IPS DF 4.7 (cell line): ENCODE results near the gene DUSP10.

Experiments
- DNase-seq: peaks from one replicate; pipeline ENCODE4 v3.0.0-alpha.2; 2013; ENCODE audit warnings: low spot score; ENCODE audit errors: extremely low read depth

Gene DUSP10

DNA sequence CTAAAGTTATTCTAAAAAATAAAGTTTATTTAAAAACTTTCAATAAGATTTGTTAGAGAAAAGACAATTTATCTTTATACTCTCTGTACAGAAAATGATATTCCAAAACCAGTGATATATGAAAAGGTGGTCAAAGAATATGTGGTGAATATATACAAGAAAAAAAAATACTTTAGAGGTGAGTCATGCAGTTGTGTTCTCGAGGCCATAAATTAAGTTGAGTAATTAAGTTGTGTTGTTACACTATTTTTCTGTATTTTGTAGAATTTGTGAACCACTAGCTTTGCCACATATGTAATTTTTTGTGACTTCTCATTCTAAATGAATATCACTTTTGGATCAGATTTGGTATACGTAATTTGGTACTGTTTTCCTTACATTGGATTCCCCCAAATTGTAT lies 23.6 kb upstream of the DUSP10 start:
- no peak for DNase-seq

DNA sequence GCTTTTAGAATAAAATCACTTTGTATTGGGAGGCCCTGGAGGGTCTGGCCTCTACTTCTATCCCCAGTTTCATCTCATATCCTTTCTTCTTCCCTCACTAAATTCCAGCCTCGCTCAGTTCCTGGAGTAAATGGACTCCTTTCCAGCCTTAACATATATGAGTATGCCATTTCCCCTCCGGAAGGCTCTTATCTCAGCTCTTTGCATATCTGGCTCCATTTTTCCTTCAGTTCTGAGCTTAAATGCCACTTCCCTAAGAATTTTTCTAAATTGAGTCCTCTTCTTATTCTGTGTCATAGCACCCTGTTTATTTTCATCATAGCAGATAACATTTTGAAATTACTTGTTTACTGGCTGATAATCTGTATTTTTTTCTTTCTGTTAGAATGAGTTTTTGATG lies 20.2 kb upstream of the DUSP10 start:
- no peak for DNase-seq

DNA sequence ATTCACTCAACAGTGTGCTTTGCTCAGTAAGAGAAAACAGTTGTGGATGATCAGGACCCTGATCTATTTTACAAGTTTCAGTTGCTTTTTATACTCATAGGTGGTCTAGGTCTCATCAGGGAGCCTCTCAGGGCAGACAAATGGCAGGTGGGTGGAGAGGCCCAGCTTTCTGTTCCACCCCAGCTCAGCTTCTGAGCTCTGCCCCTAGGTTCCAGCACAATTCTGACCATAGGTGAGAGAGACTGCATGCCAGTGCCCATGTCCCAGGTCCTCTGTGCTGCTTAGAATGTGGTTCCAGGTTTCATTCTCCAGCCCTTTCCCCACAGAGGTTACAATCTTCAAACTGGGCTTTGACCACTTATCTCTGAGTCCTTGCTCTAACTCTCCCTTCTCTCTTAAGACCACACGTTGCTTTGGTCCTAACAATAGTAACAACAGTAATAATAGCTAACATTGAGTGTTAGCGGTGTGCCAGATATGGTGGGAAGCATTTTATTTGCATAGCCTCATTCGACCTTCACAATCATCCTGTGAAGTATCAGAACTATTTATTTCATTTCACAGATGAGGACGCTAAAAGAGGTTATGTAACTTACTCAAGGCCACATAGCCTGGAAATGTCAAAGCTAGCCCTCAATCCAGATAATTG lies 19.6 kb upstream of the DUSP10 start:
- no peak for DNase-seq

DNA sequence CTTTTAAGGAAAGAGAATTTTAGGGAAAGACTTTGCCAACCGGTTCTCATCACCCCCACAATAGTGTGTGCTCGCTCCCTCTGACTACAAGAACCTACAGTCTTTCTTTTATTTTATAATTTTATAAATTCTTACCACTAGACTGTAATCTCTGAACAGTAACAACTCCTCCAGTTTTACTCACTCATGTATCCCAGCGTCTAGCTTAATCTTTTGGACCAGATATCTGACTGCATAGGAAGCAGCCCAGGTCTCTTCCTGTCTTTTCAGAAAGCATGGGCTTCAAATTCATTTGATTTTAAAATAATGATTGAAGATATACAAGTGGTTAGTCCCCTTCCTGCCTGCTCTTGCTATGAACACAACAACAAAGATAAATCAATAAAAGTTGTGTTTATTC lies 19.0 kb upstream of the DUSP10 start:
- DNase-seq = no peak

DNA sequence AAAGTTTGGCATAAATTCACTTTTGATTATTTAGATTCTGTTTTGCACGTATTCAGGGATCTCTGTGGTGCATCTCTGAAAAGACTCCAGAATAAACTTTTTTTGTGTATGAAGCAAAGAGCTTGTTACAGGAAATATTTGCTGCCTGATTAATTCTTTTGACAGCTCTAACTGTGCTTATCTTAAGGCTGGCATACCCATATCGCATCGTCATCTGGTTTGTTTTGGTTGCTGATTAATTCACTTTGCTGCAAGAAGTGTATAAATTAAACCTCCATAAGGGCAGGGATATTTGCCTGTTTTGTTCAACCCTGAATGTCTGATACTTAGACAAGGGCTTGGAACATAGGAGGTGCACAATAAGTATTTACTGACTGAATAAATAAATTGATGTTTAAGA lies 17.5 kb upstream of the DUSP10 start:
- DNase-seq = no peak

DNA sequence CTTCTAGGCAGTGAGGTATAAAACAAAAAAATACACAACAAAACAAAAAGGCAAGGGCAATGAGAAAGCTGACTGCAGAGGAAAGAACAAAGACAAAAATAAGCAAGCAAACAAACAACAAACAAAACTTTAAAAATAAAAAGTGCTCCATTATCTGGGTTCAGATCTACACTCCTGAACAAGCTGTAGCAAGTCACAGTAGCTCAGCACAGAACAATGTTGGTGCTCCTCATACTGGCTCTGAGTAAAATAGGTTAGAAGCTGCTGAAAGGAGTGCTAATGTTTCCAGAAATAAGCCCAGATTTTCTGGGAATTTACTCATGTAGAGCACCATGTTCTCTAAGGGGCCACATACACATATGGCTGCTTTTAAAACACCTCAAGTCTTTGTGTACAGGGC lies 16.6 kb upstream of the DUSP10 start:
- DNase-seq = no peak

DNA sequence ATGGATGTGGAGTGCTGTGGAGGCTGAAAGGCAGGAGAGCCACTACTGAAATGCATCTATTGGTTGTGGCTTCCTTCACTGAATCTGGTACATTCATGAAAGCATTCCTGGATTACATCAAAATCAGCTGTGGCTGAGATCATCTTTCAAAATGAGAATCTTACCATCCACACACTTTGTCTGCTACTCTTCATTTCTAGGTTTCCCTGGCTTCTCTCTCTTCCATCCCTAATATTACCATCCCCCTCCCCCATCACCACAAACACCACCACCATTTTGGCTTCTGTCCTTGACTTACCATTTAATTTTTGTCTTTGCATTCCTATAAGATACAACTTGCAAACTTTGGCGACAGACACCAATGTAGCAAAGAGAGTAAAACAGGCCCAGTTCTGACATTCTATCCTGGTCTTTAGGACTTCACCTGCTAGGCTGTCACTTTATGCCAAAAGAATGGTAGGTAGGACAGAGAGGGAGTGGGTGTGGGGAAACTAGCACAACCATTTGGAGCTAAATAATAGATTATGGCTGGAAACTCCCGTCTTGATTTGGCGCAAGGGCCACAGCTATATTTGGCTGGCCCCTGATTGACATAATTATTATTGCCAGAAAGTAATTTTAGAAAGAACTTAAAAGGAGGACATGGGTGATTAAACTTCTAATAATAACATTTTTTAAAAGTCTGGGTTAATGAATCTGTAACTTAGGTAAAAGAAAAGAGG lies 15.1 kb upstream of the DUSP10 start:
- DNase-seq = no peak

DNA sequence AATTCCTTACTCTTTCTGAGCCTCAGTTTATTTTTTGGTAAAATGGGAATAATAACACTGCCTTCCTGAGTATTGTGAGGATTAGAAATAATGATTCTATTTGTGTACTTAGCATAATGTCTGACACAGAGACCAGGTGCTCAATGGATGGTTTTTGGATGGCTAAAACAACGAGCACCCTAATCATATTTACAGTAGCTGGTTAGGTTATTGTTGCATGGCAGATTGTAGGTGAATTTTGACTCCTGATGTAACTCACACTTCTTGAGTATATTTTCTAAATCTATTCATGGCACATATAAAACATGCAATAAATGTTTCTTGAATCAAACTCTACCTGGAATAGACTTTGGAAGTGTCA lies 11.9 kb upstream of the DUSP10 start:
- DNase-seq = no peak

DNA sequence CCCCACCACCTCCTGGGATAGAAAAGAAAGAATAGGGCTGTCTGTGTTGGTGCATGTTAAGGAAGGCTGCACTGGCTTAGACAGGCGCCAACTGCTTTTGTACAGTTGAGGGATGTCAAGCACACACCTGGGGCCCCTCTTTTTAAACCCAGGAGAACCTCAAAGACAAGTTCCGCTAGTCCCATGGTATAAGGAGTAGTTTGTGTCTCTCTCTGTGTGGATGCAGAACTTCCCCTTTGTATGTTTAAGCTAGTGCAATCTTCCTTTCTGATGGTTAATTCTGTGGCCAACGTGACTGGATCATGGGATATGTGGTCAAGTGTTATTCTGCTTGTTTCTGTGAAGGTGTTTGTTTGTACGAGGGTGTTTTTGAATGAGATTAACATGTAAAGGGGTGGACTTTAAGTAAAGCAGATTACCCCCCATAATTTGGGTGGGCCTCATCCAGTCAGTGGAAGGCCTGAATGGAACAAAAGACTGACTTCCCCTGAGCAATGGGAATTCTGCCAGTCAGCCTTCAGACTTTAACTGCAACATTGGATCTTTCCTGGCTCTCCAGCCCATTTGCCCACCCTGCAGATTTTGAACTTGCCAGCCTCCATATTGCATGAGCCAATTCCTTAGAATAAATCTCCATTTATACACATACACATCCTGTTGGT lies 9.5 kb upstream of the DUSP10 start:
- no peak for DNase-seq

DNA sequence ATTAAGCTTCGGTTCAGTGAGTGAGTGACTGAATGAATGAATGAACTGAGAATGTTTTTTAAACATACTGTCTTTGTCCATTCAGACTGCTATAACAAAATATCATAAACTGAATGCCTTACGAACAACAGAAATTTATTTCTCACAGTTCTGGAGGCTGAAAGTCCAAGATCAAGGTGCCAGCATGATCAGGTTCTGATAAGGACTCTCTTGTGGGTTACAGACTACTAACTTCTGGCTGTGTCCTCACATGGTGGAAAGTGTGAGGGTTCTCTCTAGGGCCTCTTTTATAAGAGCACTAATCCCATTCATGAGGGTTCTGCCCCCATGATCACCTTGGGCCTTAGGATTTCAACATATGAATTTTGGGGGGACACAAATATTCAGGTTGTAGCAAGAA lies 7.1 kb upstream of the DUSP10 start:
- DNase-seq = no peak

DNA sequence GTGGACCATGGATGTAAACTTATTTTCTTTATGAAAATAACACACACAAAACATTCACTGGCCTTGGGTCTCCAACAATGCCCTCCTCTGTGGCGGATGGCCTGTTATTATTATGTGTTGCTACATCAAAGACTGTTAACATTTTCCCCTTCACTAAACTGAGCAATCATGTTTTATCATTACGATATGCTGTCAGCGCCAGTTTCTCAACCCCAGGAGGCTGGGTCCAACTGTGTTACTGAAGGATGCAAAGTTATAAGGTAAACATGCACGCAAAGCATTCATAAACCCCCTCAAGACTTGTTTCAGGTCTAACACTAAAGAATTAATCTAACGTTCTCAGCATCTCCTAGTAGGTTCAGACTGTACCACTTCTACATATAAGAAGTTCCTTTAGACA lies 6.0 kb upstream of the DUSP10 start:
- DNase-seq = no peak

DNA sequence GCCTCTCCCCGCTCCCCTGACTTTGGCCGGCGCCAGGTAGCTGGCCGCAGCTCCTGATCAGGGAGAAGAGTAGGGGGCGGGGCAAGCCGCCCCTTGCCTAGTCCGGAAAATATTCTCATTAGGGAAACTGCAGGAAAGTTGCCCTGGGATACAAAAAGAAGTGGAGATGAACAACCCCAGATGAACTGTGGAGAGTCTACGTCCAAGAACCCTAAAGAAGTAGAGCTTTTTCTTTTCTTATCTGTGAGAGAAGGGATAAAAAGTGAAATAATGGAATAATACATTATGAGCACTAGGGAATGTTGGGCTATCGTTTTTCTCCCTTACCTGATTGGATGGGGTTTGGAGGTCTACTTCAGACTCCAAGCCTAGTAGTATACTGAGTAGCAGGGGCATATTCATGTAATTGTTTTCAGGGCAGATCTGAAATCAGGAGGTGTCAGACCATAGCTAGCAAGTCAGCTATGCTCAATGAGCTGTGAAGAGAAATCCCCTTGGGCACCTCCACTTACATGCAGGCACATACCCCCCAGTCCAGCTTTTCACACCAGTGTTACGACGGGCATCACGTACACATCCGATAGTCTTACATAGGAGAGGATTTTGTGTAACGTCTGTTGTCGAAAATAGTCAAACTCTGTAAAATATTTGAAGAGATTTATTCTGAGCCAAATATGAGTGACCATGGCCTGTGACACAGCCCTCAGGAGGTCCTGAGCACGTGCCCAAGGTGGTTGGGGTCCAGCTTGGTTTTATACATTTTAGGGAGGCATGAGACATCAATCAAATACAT lies 1.7 kb upstream of the DUSP10 start:
- DNase-seq = no peak

DNA sequence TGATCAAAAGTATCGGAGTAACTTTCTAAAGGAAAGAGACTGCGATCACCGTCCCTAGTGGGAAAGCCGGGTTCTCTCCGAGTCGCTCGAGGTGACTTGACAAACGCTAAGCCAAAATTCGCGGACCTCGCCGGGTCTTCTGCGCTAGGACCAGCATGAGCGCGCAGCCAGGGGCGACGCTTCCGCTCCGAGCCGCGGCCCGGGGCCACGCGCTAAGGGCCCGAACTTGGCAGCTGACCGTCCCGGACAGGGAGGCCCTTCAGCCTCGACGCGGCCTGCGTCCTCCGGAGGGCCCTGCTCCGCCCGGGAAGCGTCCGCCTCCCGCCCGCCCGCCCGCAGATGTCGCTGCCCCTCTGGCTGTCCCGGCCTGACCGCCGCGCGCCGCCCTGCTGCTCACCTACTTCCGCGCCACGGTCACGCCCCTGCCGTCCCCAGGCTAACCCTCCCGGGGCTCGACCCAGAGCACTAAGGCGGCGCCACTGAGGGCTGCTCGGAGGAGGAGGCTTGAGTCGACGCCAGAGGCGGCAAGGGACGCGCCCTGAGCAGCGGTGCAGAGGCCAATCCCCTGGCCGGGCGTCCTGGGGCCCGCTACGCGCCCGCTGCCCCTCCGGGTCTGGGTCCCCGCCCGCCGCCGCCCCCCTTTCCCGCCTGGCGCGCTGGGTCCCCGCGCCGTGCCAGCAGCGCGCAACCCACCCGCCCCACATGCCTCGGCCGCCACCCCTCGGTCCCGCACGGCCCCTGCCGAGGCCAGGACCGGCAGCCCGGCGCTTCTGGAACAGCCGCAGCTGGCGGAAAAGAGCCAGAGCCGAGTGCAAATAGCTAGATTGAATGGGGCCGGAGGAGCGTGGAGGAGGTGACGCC lies 896 bp upstream of the DUSP10 start:
- no peak for DNase-seq

DNA sequence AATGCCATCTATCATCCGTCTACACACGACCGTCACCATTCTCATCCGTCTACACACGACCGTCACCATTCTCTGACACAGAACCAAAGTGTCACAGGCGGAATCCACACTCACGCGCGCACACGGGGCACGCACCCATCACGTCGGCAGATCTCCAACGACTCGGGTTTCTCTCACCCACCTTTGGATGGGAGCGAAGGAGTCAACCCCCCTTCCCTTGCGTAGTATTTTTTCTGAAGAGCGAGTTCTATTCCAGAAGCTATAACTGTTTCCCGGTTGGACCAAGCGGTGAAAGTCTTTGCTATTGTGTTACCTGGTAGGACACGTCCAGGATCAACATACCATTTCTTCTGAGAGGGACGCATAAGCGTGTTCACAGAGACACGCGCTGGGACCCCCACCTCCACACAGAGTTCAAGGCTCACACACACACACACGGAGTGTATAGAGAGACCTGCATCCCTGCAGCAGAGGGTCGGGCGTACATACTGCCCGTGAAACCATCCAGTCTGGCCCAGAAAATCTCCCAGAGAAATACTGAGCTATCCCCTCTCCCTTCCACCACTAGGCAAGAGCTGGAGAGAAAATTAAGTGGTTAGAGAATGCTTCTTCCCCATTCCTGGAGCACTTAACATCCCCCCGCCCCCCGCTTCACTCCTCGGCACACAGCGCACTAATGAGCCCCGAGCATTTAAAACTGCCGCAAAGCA lies 741 bp downstream of the DUSP10 start:
- DNase-seq = no peak

DNA sequence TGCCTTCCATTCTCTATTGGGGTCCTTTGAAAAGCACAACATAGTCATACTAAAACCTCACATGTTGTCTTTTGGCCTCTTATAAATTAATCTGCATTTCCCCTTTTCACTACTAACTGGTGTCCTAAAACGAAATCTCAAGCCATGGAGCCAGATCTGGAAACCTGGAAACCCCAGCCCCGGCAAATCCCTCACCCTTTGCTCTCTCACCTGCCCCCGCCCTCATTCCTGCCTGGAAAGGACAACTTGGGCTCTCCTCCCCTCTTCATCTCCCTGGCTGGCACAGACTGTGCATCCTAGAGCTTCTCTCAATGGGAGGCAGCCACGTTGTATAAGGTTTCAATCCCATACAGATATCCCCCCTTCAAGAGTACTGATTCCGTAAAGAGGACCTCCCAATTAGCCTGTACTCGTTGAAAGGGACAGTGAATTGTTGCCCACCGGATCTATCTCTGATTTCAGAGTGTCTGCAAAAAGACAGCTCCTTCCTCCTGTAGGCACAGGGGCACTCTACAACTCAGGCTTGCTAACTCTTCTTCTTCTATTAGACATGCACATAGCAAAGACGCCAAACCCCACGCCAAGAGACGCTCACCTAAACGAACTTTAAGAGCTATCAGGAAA lies 1.4 kb downstream of the DUSP10 start:
- DNase-seq = no peak

DNA sequence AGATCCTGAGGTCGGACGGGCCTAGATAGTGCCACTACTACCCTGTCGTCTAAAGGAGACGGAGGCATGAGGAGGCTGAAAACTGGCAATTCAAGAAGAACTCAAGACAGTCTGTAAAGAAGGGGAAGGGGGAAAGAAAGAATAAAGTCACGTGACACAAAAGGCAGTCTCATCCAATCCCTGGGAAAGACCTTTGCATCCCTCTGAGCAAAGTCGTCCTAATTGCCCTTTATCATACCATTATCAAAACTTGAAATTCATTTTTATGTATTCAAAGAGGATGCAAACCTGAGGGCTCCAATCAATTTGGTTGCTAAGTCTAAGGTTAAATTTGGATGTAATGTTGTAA lies 2.2 kb downstream of the DUSP10 start:
- DNase-seq = no peak

DNA sequence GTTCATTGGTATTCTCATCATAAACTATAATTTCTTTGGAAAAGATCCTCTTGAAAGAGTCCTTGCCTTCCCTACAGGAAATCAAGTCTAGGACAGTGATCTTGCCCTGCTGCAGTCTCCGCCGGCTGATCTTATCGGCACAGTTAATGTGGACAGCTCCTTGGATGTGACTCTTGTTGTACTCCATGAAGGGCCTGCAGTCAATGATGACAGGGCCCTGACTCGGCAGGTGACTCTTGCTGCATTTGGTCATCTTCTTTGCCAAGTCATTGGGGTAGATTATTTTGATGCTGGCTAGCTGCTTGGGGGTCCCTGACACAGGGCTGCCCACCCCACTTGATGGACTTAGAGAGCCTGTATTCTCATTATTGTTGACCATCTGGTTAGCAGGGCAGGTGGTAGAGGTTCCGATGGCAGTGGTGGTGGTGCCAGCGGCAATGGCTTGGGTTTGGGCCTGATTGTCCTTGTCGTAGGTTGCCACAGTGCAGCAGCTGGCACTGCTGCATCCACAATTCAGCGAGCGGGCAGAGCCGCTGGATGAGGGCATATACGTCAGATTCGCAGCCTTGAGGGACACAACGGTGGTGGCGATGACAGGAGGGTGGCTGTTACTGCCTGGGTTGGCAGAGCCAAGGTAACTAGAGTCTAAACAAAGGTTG lies 2.7 kb downstream of the DUSP10 start:
- no peak for DNase-seq

DNA sequence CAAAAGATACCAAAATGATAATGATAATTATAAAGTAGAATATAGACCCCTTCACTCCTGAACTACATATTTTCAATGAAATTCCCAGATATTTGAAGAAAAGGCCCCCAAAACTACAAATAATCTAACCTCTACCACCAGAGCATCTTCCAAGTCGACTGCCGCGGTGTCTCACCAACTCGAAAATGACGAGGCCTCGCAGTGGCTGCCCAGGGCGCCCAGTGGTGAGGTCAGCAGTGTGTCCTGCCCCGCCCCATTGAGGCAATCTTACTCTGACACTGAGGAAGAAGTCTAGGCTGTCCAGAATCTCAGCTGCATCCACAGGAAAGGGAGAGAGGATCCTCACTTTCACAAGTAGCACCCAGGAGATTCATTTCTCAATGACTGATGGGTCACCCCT lies 5.2 kb downstream of the DUSP10 start:
- DNase-seq = no peak

DNA sequence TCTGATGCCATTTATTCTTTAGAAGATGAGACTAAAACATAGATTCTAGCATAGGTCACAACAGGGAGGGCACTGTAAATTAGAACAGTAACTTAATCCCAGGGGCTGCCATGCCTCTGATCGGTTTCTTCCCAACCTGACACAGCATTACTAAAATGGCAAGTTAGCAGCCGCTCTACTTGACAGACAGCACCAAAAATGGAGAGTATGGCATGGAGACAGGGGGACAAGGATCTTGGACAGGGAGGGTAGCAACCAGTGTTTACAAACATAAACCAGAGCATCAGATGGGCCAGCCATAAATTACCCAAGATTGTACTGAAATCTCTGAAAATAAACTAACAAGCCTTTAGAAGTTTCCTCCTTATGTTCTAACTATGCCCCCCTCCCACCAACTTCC lies 5.9 kb downstream of the DUSP10 start:
- no peak for DNase-seq

DNA sequence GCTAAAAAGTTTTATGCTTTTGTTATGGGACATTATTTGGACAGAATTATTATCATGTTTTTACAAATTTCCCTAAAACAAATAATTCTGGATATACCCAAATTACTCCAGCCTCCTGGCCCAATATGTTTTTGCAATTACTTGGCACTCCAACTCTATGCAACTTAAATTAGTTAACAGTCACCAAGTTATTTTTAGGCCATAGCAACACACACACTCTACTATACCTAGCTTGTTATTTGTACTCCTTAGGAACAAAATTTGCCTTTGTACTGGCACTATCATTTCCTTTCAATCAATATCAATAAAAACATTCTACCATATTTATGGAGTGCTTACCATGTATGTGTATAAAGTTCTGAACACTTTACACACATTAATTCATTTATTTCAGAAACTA lies 7.7 kb downstream of the DUSP10 start:
- DNase-seq = no peak
